ENCODE results near the gene TNC. TPM values are rescaled to one million over a fixed set of nuclear protein-coding genes. Genes with fewer than 3 reads are reported as not detected.

The TNC gene
- total and polyA plus RNA-seq, 2 donors from 2014 or later = 9.4 to 254 TPM

- Histone ChIP-seq H3K4me3 (ENCODE audit: low read length in 3 of 3) (no peak overlapping the region), H3K9ac (ENCODE audit: low read length in 3 of 3) (no peak overlapping the region), H3K36me3 (ENCODE audit: control insufficient read depth in 2 of 3, insufficient read depth in 3 of 3, low read length in 3 of 3) (no peaks in the 10 kb centered on the region), H3K27ac (ENCODE audit: low read depth in 2 of 2, low read length in 2 of 2) (no peak overlapping the region), H3K27me3 (ENCODE audit: control insufficient read depth, insufficient read depth, low read length) (no peaks in the 10 kb centered on the region), H3K4me1 (ENCODE audit: control insufficient read depth in 2 of 3, insufficient read depth in 2 of 3, low read depth in 1 of 3, low read length in 3 of 3) (no peaks in the 10 kb centered on the region), H3K9me3 (ENCODE audit: control insufficient read depth in 2 of 3, insufficient read depth in 1 of 3, low read length in 3 of 3) (no peaks in the 10 kb centered on the region)
- FAIRE-seq (no peak), DNase-seq (no peak)
- no peak for TF ChIP-seq CTCF (IDR thresholded peaks at IDR 0.05; ENCODE audit: borderline replicate concordance, extremely low read depth, insufficient read depth)
- intact Hi-C loops (cut with DNase I) = no loop called here
These were observed 127.1 kb downstream of the TNC start for GRCh38 chr9:114990901-114991300.

GRCh38 chr9:114989600-114990410 is 128.2 kb downstream of the TNC start:
- H3K9ac ChIP-seq (ENCODE audit: low read length in 3 of 3) = no peak overlapping the region
- intact Hi-C loops (cut with DNase I) = no loop called here
- no peak overlapping the region for H3K4me3 ChIP-seq (ENCODE audit: low read length in 3 of 3)
- H3K4me1 ChIP-seq (ENCODE audit: control insufficient read depth in 2 of 3, insufficient read depth in 2 of 3, low read depth in 1 of 3, low read length in 3 of 3) = no peaks in the 10 kb centered on the region
- H3K27me3 ChIP-seq (ENCODE audit: control insufficient read depth, insufficient read depth, low read length) = no peaks in the 10 kb centered on the region
- H3K27ac ChIP-seq (ENCODE audit: low read depth in 2 of 2, low read length in 2 of 2) = no peak overlapping the region
- FAIRE-seq (no peak), DNase-seq (no peak)
- no peaks in the 10 kb centered on the region for H3K9me3 ChIP-seq (ENCODE audit: control insufficient read depth in 2 of 3, insufficient read depth in 1 of 3, low read length in 3 of 3)
- no peaks in the 10 kb centered on the region for H3K36me3 ChIP-seq (ENCODE audit: control insufficient read depth in 2 of 3, insufficient read depth in 3 of 3, low read length in 3 of 3)
- no peak for TF ChIP-seq CTCF (IDR thresholded peaks at IDR 0.05; ENCODE audit: borderline replicate concordance, extremely low read depth, insufficient read depth)

- no peak for TF ChIP-seq CTCF (IDR thresholded peaks at IDR 0.05; ENCODE audit: borderline replicate concordance, extremely low read depth, insufficient read depth)
These were observed 128.9 kb downstream of the TNC start for GRCh38 chr9:114988962-114989599.

More at GRCh38 chr9:114988962-114989599, 128.9 kb downstream of the TNC start:
- H3K27ac ChIP-seq (ENCODE audit: low read depth in 2 of 2, low read length in 2 of 2) = no peak overlapping the region
- no peaks in the 10 kb centered on the region for H3K27me3 ChIP-seq (ENCODE audit: control insufficient read depth, insufficient read depth, low read length)
- H3K36me3 ChIP-seq (ENCODE audit: control insufficient read depth in 2 of 3, insufficient read depth in 3 of 3, low read length in 3 of 3) = no peaks in the 10 kb centered on the region
- DNase-seq (no peak), FAIRE-seq (no peak)
- H3K9ac ChIP-seq (ENCODE audit: low read length in 3 of 3) = no peak overlapping the region
- no peaks in the 10 kb centered on the region for H3K9me3 ChIP-seq (ENCODE audit: control insufficient read depth in 2 of 3, insufficient read depth in 1 of 3, low read length in 3 of 3)
- H3K4me3 ChIP-seq (ENCODE audit: low read length in 3 of 3) = no peak overlapping the region
- H3K4me1 ChIP-seq (ENCODE audit: control insufficient read depth in 2 of 3, insufficient read depth in 2 of 3, low read depth in 1 of 3, low read length in 3 of 3) = no peaks in the 10 kb centered on the region
- intact Hi-C loops (cut with DNase I) = no loop called here
